ENCODE data around the gene GLB1L3. TPM values are rescaled to one million over a fixed set of nuclear protein-coding genes. Genes with fewer than 3 reads are reported as not detected.
"Not testable (repeated sequence)": the region's sequence is repeated elsewhere in the genome, so short reads cannot be mapped to it uniquely, and the experiment has no call there.

GLB1L3 gene
- total RNA-seq, 1 donor from 2014 or later: not detected

GRCh38 chr11:134272381-134273316 is 3.5 kb upstream of the GLB1L3 start:
- DNase-seq (ENCODE audit: low spot score): no peak

- no peak for DNase-seq (ENCODE audit: low spot score)
Observed at GRCh38 chr11:134273317-134273712, 2.9 kb upstream of the GLB1L3 start.

- no peak for DNase-seq (ENCODE audit: low spot score)
Observed at GRCh38 chr11:134275188-134275533, 1.0 kb upstream of the GLB1L3 start.

- DNase-seq (ENCODE audit: low spot score): no peak
Observed at GRCh38 chr11:134276396-134277182, 410 bp downstream of the GLB1L3 start.

- no peak for DNase-seq (ENCODE audit: low spot score)
Observed at GRCh38 chr11:134277183-134278001, 1.2 kb downstream of the GLB1L3 start.

GRCh38 chr11:134278356-134278755 is 2.2 kb downstream of the GLB1L3 start:
- no peak for DNase-seq (ENCODE audit: low spot score)

GRCh38 chr11:134281635-134282034 is 5.5 kb downstream of the GLB1L3 start:
- DNase-seq (ENCODE audit: low spot score): not testable (repeated sequence)

- no peak for DNase-seq (ENCODE audit: low spot score)
Observed at GRCh38 chr11:134282121-134283045, 6.2 kb downstream of the GLB1L3 start.

- no peak for DNase-seq (ENCODE audit: low spot score)
Observed at GRCh38 chr11:134283461-134284230, 7.5 kb downstream of the GLB1L3 start.

GRCh38 chr11:134284349-134284748 is 8.2 kb downstream of the GLB1L3 start:
- DNase-seq (ENCODE audit: low spot score): not testable (repeated sequence)

GRCh38 chr11:134287561-134287960 is 11.4 kb downstream of the GLB1L3 start:
- DNase-seq (ENCODE audit: low spot score): no peak

GRCh38 chr11:134288486-134288885 is 12.3 kb downstream of the GLB1L3 start:
- DNase-seq (ENCODE audit: low spot score): no peak

GRCh38 chr11:134289167-134289566 is 13.0 kb downstream of the GLB1L3 start:
- DNase-seq (ENCODE audit: low spot score): no peak

- DNase-seq (ENCODE audit: low spot score): no peak
Observed at GRCh38 chr11:134289789-134290188, 13.6 kb downstream of the GLB1L3 start.

- DNase-seq (ENCODE audit: low spot score): no peak
Observed at GRCh38 chr11:134290646-134291045, 14.5 kb downstream of the GLB1L3 start.

- no peak for DNase-seq (ENCODE audit: low spot score)
Observed at GRCh38 chr11:134291196-134291595, 15.0 kb downstream of the GLB1L3 start.

- no peak for DNase-seq (ENCODE audit: low spot score)
Observed at GRCh38 chr11:134292661-134293060, 16.5 kb downstream of the GLB1L3 start.

GRCh38 chr11:134293119-134294113 is 17.2 kb downstream of the GLB1L3 start:
- DNase-seq (ENCODE audit: low spot score): no peak
